ENCODE data around the gene SUPT7L.
A peak's percentile ranks its signal among the peaks of the same experiment; 100 is the strongest.

SUPT7L gene

DNA sequence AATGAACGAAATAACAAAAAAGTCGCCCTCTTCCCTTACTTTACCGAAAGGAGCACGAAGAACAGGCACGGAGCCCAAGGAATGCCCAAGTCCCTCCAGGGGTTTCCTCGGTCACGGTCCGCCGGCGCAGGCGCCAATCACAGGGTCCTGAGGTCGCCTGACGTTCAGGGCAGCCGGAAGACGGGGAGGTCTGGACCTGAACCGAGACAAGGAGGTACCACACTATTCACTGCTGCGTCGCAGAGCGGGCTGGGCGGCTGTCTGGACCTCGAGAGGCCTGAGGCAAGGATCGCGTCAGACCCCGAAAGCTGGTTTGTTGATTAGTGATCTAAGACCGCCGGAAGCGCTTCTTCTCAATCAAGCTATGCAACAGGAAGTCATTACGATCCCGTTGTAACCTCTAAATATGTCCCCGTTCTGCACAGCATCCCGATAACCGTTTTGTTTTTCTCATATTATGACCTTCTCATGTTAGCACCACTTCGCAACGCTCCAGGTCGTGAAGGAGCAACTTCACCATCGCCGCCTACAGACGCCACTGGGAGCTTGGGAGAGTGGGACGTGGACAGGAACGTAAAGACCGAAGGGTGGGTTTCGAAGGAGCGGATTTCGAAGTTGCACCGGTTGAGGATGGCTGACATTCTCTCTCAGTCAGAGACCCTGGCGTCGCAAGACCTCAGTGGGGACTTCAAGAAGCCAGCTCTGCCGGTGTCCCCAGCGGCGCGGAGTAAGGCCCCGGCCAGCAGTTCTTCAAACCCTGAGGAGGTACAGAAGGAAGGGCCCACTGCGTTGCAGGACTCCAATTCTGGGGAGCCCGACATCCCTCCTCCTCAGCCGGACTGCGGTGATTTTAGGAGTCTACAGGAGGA is at the start of gene SUPT7L, which contains the start of gene SLC4A1AP:
Gene SUPT7L, minus strand, starts transcription at position 330 of the 869 bp plus-strand sequence. CDS start 1,422 bp downstream, outside the sequence.
Gene SLC4A1AP, plus strand, starts transcription at position 605 of the 869 bp plus-strand sequence. Its CDS starts 26 bp downstream, at position 631.
- peak; percentile 74 to 83 for DNase-seq

DNA sequence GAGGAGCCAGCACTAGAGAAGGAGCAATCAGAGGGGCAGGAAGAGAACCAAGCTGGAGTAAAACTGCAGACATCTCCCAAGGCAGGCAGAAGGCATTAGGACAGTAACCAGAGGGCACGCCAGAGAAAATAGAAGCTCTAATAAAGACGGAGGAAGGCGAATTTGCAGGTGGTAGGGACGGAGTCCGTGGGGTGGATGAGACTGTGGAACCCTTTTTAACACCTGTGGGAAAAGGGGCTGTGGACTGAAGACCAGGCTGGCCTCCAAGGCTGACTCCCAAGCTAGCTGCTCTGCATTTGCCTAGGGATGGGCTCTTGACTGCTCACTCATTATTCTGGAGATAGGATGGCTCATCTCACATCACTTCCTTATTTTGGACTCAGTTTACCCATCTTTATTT is 49.8 kb upstream of the SUPT7L start:
- no peak for DNase-seq

GRCh38 chr2:27712522-27712921 is 49.1 kb upstream of the SUPT7L start:
- DNase-seq: no peak

GRCh38 chr2:27711804-27712203 is 48.4 kb upstream of the SUPT7L start:
- DNase-seq: no peak

- DNase-seq: no peak
Observed at GRCh38 chr2:27710640-27711430, 47.4 kb upstream of the SUPT7L start.

DNA sequence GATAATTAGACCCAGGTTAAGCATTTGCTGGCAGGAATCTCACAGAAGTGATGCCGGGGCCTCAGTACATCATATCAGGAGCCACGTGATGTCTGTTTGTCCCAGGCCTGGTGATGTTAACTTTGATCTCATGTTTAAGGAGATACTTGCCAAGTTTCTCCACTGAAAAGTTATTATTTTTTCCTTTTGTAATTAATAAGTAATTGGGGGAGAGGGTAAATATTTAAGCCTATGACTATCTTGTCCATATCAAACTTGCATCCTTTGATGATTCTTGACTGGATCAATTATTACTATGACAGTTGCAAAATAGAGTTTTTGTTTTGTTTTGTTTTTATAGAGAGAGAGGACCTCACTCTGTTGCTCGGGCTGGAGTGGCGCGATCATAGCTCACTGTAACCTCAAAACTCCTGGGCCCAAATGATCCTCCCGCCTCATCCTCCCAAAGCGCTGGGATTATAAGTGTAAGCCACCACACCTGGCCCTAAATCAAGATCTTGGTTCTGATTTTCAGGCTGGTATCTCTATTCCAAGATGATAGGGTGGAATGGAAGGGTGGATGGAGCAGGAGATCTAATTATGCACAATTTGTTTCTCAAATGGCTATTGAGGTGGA is 46.7 kb upstream of the SUPT7L start:
- DNase-seq: no peak

DNA sequence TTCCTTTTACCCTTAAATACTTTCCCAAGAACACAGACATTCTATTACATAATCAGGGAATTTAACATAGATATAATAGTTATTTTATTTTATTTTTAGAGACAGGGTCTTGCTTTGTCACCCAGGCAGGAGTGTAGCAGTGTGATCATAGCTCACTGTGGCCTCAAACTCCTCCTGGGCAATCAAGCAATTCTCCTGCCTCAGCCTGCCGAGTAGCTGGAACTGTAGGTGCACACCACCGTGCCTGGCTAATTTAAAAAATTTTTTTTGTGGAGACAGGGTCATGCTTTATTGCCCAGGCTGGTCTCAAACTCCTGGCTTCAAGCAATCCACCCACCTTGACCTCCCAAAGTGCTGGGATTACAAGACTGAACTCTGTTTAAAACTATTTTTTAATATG is 45.9 kb upstream of the SUPT7L start:
- no peak for DNase-seq

DNA sequence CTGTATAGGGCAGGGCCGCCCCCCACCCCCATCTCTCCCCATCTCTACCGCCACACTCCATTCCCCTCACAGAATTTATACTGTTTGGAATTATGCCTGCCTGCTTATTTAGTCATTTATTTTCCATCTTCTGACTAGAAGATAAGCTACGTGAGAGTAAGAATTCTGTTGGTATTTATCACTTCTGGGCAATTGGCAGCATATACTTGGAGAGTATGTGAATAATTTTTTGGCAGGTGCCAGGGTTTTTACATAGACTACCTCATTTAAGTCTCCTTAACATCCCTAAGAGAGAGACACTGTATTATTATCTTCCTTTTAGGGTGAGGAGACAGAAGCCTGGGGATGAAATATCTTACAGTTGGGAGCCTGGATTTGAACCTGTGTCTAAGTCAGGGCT is 45.3 kb upstream of the SUPT7L start:
- no peak for DNase-seq

DNA sequence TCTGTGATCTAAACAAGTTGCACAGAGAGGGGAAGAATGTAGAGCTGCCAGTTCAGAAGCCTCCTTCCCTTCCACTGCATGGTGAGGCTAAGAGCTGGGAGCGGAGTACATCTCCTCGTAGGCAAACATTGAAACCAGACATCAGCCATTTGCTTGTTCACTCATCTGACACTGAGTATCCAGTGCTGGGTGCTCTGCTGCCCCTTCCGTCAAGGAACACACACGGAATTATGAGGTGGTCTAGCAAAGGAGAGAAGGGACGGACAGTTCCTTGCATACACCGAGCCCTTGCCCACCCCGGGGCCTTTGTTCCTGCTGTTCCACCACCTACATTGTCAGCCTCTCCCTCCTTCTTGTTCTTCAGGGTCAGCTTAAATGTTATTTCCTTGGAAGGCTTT is 44.8 kb upstream of the SUPT7L start:
- DNase-seq: no peak

DNA sequence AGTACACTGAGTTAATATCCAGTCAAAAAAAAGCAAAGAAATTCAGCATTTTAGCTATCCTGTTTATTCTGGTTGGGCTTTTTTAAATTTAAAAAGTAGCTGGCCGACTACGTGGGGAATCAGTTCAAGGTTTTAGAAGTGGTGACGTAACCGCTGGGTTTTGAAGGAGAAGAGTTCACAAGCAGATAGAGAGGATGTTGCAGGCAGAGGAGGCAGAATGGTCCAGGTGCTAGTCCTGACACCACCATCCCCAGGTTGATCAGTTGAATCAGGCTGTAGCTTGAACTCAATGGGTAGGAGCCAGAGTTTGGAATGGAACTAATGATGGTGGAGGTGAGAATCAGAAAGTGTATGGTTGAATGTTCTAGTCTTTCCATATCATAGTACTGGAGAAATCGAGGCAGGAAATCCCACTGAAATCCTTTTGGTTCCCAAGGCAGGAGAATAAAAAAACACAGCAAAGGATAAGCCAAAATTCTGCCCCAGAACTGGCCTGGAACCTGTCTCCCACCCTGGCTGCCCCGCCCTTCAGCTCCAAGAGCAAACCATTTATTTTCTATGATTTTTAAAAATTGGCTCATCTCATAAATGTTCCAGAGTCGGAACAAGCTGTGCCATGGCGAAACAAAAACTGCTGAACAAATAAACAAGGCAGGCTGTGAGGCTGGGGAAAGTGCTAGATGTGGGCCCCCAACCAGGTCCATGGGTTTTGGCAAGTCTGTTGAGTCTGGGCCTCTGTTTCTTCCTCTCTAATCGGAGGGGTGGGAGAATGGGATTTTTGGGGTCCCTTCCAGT is 44.2 kb upstream of the SUPT7L start:
- DNase-seq: no peak

DNA sequence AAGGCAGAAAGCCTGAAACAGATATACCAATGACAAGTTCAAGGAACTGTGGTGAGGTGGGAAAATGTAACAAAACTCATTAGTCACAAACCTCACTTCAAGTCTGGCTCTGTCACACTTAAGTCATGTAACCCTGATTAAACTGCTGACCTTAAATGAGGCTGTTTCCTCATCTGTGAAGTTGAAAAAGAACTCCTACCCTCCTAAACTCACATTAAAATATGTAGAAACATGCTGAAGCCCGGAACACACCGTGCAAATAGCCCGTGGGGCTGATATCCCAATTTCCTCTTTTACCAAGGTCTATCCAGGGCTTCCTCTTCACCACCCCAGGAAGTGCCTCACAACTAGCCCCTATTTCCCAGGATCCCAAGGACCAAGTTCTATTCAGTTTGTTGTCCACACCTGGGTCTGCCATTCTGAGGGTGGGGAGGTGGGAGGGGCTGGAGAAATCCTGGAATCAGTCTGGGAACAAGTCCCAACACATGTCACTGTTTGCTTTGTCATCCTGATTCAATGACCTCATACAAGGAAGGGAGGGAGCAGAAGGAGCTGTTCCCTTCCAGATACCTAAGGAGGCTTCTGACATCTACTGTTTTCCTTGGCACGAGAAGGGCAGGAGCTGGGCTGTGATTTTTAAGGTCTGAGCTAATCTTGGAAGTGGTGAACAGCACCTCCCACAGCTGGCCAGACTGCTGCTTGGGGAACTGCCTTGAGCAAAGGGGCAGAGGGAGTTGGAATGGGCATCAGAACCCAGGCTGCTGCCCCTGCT is 42.6 kb upstream of the SUPT7L start:
- DNase-seq: no peak

DNA sequence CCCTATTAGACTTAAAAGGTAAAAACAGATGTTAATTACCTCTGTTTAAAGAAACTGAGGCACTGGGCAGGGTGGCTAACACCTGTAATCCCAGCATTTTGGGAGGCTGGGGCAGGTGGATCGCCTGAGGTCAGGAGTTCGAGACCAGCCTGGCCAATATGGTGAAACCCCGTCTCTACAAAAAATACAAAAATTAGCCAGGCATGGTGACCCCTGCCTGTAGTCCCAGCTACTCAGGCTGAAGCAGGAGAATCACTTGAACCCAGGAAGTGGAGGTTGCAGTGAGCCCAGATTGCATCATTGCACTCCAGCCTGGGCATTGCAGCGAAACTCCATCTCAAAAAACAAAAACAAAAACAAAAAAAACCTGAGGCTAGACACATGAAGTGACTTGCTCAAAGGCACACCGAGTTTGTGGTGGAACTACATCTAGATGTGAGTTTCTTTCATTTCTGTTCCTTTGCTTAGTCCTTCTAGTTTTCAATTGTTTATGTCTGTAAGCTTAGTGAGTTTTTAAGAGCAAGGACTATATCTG is 41.0 kb upstream of the SUPT7L start:
- no peak for DNase-seq

DNA sequence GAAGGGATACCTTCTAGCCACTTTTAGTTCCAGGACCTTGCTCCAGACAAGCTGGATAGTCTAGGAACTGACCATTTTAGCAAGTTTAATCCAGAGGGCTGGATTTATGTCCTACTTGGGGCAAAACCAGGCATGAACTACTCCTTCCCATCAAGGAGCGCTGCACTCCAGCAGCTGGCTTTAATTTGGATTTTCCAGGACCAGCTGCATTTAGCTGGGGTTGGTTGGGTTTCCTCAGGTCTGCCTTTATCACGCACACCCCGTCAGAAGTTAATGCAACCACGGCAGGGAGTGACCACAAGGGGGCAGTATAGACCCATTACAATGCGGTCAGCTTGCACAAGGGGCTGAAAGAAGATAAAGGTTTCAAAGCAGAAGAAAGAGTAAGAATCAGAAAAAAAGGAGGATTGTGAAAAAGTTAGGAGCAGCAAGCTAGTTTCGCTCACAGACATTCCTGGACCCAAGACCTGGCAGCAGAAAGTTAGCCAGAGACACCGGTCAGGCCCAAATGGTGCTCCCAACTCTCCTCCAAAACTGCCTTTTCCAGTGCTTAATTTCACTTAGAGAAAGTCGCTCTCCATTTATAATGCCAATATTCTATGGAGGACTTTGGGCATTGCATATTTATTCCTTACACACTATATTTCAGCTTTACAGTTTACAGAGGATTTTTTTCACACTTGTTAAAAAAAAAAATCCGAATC is 40.4 kb upstream of the SUPT7L start:
- peak; percentile 79 to 85 for DNase-seq

DNA sequence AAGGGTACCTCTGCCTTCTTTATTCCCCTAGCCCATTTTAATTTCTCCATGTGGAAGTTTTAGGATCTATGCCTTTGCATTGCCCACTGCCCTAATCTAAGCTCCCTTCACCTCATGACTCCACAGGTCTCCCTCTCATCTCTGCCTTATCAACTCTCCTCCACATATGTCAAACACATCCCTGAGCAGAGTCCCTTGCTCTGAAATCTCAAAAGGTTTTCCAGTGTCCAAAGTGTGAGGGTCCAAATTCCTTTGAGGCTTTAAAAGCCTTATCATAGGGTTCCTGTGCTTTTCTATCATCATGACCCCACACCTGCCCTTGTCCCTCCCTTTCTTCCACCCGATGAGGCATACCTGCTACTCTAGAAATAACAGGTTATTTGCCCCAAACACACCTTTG is 38.9 kb upstream of the SUPT7L start:
- no peak for DNase-seq

DNA sequence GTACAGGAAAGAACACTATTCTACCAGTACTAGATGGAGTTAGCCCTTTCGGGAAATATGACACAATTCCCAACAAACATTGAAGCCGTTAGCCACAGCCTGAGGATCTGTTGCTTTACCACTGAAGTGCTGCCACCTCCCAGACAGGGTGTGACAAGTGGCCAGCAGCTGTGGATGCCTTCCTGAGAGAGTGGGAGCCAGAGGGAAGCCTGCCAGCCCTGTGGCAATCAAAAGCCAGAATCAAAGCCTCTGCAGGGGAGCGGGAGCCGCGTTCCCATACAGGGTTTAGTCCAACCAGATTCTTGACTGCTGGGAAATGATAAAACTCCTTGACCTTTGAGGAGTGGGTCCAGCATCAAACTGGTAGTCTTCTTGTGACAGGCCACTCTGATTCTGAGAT is 38.3 kb upstream of the SUPT7L start:
- no peak for DNase-seq

GRCh38 chr2:27697660-27698059 is 34.2 kb upstream of the SUPT7L start:
- DNase-seq: no peak

DNA sequence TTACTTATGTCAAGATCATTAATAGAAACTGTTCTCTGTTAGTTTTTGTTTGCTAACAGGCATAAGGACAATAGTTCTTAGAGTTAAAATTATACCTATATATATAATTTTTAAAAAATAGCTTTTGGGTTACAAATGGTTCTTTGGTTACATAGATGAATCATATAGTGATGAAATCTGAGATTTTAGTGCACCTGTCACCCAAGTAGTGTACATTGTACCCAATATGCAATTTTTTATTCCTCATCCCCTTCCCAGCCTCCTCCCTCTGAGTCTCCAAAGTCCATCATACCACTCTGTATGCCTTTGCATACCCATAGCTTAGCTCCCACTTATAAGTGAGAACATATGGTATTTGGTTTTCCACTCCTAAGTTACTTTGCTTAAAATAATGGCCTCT is 26.6 kb upstream of the SUPT7L start:
- no peak for DNase-seq

- DNase-seq: no peak
Observed at GRCh38 chr2:27689424-27689823, 26.0 kb upstream of the SUPT7L start.

GRCh38 chr2:27687232-27687631 is 23.8 kb upstream of the SUPT7L start:
- no peak for DNase-seq

- no peak for DNase-seq
Observed at GRCh38 chr2:27685577-27685976, 22.2 kb upstream of the SUPT7L start.

GRCh38 chr2:27685006-27685405 is 21.6 kb upstream of the SUPT7L start:
- DNase-seq: peak in 1 of 2 donors; percentile 32

All from CD4-positive, alpha-beta T cell treated with Interferon alpha-2 for 1 hour (primary cell).